ENCODE data around the gene MCCC1.
"Not testable (repeated sequence)": the region's sequence is repeated elsewhere in the genome, so short reads cannot be mapped to it uniquely, and the experiment has no call there.

MCCC1 gene

GRCh38 chr3:183044547-183045229 lies 54.6 kb downstream of the MCCC1 start:
- no peak for DNase-seq (ENCODE audit: low read depth)

GRCh38 chr3:183038757-183039156 lies 60.5 kb downstream of the MCCC1 start:
- no peak for DNase-seq (ENCODE audit: low read depth)

GRCh38 chr3:183038221-183038620 lies 61.1 kb downstream of the MCCC1 start:
- DNase-seq (ENCODE audit: low read depth), result no peak

- DNase-seq (ENCODE audit: low read depth), result no peak
These were observed 65.5 kb downstream of the MCCC1 start for GRCh38 chr3:183033746-183034145.

- DNase-seq (ENCODE audit: low read depth), result no peak
These were observed 66.3 kb downstream of the MCCC1 start for GRCh38 chr3:183032880-183033555.

- DNase-seq (ENCODE audit: low read depth), result no peak
These were observed 67.5 kb downstream of the MCCC1 start for GRCh38 chr3:183031826-183032225.

GRCh38 chr3:183028416-183028815 lies 70.9 kb downstream of the MCCC1 start:
- no peak for DNase-seq (ENCODE audit: low read depth)

- no peak for DNase-seq (ENCODE audit: low read depth)
These were observed 72.0 kb downstream of the MCCC1 start for GRCh38 chr3:183027276-183027675.

- DNase-seq (ENCODE audit: low read depth), result no peak
These were observed 76.3 kb downstream of the MCCC1 start for GRCh38 chr3:183022936-183023516.

- DNase-seq (ENCODE audit: low read depth), result no peak
These were observed 80.7 kb downstream of the MCCC1 start for GRCh38 chr3:183018421-183019192.

GRCh38 chr3:183015185-183015584 lies 84.1 kb downstream of the MCCC1 start:
- DNase-seq (ENCODE audit: low read depth), result no peak

- no peak for DNase-seq (ENCODE audit: low read depth)
These were observed 85.4 kb downstream of the MCCC1 start for GRCh38 chr3:183013856-183014255.

- no peak for DNase-seq (ENCODE audit: low read depth)
These were observed 86.2 kb downstream of the MCCC1 start for GRCh38 chr3:183013074-183013473.

GRCh38 chr3:183008800-183009199 lies 90.5 kb downstream of the MCCC1 start:
- no peak for DNase-seq (ENCODE audit: low read depth)

- no peak for DNase-seq (ENCODE audit: low read depth)
These were observed 91.0 kb downstream of the MCCC1 start for GRCh38 chr3:183008303-183008702.

- DNase-seq (ENCODE audit: low read depth), result no peak
These were observed 92.8 kb downstream of the MCCC1 start for GRCh38 chr3:183006396-183007002.

- no peak for DNase-seq (ENCODE audit: low read depth)
These were observed 99.5 kb downstream of the MCCC1 start for GRCh38 chr3:182999767-183000166.

GRCh38 chr3:182993486-182994201 lies 105.7 kb downstream of the MCCC1 start:
- not testable (repeated sequence) for DNase-seq (ENCODE audit: low read depth)

GRCh38 chr3:182989566-182989965 lies 109.7 kb downstream of the MCCC1 start:
- DNase-seq (ENCODE audit: low read depth), result no peak

- no peak for DNase-seq (ENCODE audit: low read depth)
These were observed 113.3 kb downstream of the MCCC1 start for GRCh38 chr3:182986021-182986420.

- no peak for DNase-seq (ENCODE audit: low read depth)
These were observed 115.4 kb downstream of the MCCC1 start for GRCh38 chr3:182983876-182984275.

GRCh38 chr3:182981038-182981380 lies 118.3 kb downstream of the MCCC1 start:
- no peak for DNase-seq (ENCODE audit: low read depth)
